ENCODE measurements around the gene TRABD.

- TF ChIP-seq ZNF384 (IDR thresholded peaks at IDR 0.05) (no peak), BHLHE40 (IDR thresholded peaks at IDR 0.05; ENCODE audit: borderline replicate concordance) (no peak), FOXM1 (IDR thresholded peaks at IDR 0.05; ENCODE audit: borderline replicate concordance) (no peak), SP1 (IDR thresholded peaks at IDR 0.05) (no peak), NFRKB (IDR thresholded peaks at IDR 0.05) (no peak), HDGF (IDR thresholded peaks at IDR 0.05; ENCODE audit: borderline replicate concordance) (no peak), TARDBP (IDR thresholded peaks at IDR 0.05) (no peak), SUZ12 (IDR thresholded peaks at IDR 0.05) (no peak), L3MBTL2 (conservative IDR thresholded peaks at IDR 0.05) (no peak), ELF4 (IDR thresholded peaks at IDR 0.05) (no peak), LEF1 (IDR thresholded peaks at IDR 0.05; ENCODE audit: borderline replicate concordance) (no peak)
- TF ChIP-seq, protein P1, sequence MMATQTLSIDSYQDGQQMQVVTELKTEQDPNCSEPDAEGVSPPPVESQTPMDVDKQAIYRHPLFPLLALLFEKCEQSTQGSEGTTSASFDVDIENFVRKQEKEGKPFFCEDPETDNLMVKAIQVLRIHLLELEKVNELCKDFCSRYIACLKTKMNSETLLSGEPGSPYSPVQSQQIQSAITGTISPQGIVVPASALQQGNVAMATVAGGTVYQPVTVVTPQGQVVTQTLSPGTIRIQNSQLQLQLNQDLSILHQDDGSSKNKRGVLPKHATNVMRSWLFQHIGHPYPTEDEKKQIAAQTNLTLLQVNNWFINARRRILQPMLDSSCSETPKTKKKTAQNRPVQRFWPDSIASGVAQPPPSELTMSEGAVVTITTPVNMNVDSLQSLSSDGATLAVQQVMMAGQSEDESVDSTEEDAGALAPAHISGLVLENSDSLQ (IDR thresholded peaks at IDR 0.05), result no peak
Measured at GRCh38 chr22:50238755-50239154, 53.0 kb downstream of the TRABD start.
